Stimulated activated CD4-positive, alpha-beta T cell treated with anti-CD3 and anti-CD28 coated beads, Interleukin-12 subunit alpha, Interleukin-12 subunit beta, amount 100 ng/mL, for 48 hours (primary cell): Measurements from ENCODE around the gene SRCIN1.

ENCODE experiments used
- DNase-seq, 3 donors: peaks; one replicate each; pipeline ENCODE4 v3.0.0-alpha.2; 2020; ENCODE audit warnings: low read depth in 2 of 3, low spot score in 1 of 3

SRCIN1 gene

GRCh38 chr17:38565853-38566665 lies 39.7 kb downstream of the SRCIN1 start:
- DNase-seq: no peak

DNA sequence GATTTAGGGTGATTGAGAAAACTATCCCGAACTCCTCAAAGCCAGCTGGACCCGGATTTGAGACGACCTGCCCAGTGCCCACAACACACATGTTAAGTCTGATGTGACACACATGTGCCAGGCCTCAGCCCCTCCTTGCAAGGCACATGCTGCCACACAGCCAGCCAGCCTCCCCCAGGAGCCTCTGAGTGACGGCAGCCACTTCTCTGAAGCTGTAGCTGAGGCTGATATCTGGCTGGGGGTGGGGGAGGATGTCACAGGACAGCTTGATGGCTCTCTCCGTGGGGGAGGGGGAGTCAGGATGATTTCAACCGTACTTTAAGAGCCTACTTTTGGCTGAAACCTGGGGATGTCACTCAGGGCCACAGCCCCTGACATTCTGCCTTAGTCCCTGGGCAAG lies 40.9 kb downstream of the SRCIN1 start:
- no peak for DNase-seq

DNA sequence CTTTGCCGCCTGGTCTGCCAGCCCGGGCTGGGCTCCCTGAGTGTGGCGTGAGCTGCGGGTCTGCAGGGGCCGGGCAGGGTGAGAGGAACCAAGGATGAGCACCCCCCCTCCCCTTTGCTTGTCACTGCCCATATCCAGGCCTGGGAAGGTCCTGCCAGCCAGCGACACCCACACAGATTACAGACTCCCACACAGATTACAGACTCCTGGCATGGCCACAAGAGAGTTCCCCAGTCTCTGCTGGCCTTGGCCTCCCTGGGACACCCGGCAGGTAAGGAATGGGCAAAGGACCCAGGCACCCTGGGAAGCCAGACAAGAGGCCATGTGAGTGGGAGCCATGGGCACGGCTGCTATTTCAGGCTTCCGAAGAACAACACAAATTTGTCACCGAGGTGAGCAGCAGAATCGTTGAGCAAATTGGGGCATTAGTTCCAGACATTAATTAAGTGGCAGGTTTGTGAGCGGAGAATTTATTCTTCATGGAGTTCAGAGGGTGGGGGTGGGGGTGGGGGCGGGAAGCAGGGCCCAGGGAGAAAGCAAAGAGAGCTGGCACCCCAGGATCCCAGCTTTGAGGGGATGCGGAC lies 41.4 kb downstream of the SRCIN1 start:
- DNase-seq: no peak

DNA sequence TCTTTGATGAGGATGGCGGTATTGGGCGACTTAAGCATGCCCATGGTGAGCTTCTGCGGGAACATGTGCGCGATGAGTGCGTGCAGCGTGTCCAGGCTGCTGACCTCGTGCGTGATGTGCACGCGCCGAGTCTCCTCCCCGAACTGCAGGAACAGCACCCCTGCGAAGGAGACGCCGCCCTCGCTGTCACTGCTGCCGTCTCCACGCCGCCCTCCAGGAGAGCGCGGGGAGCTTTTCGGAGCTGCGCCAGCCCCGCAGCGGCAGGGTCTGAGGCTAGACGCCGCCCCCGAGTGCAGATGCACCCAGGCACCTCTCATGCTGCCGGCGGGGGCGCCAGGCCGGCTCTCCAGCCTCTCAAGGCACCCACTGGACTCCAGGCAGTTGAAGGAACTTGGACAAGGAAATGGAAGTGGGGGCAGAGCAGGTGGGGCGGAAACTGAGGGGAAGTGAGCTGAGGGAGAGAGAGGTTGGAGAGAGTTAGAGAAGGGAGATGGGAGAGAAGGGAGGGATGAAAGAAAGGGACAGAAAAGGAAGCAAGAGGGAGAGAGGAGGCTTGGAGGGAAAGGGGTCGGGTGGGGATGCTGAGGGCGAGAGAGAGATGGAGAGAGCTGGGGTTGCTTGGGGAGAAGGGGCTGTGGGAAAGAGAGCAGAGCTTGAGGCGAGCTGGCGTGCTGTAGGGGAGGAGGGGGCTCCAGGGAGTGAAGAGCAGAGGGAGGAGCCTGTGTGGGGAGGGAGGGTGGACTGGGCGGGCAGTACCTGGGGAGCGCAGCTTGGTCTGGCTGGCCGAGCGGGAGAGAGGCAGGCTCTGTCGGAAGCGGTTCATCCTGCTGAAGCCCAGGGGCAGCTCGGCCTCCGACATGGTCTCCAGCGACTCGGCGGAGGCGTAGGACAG lies 42.1 kb downstream of the SRCIN1 start:
- DNase-seq: no peak

GRCh38 chr17:38562903-38563302 lies 42.8 kb downstream of the SRCIN1 start:
- no peak for DNase-seq

- DNase-seq: no peak
Measured at GRCh38 chr17:38562215-38562569, 43.6 kb downstream of the SRCIN1 start.

DNA sequence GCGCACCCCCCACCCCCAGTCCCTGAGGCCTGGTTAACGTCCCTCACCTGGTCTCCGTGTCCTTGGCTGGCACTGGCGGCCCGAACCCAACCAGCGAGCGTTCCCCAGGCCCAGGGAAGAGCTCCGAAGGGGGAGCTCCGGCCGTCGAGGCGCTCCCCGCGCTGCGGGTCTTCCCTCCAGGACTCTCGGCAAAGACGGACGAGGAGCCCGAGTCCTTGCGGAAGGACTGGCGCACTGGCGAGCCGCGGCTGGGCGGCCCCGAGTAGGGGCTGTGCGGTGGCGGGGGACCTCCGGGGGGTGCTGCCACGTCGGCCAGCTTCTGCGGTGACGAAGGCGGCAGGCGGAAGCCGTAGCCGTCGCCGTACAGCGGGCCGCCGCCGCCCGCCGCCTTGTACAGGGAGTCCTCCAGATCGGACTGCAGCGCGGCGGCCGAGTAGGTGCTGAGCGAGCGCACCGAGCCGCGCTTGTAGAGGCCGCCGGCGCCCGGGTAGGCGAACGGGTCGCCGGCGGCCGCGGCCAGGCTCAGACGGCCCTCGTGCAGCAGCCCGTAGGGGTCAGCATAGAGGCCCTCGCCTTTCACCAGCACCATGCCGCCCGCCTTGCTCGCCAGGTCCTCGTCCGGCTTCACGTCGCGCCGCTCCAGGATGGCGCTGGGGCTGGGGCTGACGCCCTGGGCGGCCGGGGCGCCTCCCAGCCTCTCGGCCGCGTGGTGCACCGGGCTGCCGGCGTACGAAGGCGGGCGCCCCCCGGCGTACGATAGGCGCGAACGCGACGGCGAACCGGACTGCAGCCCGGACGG lies 44.1 kb downstream of the SRCIN1 start:
- DNase-seq: no peak

DNA sequence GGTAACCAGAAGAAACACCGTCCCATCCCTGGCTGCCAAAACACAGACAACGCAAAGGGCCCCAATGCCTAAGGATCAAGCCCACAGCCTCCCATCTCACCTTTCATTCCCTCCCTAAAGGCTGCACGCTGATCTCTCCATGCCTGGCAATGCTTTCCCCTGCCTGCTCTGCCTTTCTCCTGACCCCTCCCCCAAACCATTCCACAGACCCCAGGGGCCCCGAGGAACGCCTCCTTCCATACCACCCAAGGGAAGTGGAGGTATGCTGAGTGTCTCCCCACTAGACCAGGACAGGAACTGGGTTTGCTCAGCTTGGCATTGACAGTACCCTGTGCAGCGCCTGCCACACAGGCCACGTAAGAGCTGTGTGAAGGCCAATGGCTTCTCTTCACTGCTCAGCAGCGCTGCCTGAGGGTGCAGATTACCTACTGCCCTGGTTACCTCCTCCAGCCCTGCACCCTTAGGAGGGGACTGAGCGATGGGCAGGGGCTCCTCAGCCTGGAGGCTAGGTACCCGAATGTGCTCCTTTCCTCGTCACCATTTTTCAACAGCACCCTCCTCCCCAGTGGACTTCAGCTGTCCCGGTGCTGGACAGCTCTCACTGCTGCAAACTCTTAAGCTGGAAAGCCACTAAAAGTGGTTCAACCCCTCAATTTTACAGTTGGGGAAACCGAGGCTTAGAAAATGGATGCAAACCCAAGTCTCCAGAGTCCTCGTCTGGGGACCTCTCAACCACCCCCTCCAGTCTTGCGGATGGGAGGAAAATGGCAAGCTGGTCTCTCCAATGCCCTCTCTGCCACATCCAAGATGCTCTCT lies 45.0 kb downstream of the SRCIN1 start:
- DNase-seq: no peak

GRCh38 chr17:38559880-38560230 lies 45.9 kb downstream of the SRCIN1 start:
- no peak for DNase-seq

GRCh38 chr17:38559051-38559879 lies 46.5 kb downstream of the SRCIN1 start:
- peak; percentile 75 to 89 (median 87) for DNase-seq

DNA sequence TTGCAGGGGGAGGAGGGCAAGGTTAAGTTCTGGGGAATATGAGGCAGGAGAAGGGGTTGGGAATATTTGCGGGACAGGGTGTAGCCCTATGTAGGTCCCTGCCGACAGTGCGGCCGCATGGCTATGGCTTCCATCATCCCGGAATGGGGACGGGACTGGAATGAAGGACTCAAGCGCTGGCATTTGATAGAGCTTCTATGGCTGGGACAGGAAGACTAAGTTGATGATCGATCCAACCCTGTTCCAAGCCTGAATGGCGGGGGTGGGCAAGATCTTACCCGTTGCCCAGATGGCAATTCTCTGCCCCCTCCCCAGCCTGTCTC lies 47.1 kb downstream of the SRCIN1 start:
- no peak for DNase-seq

DNA sequence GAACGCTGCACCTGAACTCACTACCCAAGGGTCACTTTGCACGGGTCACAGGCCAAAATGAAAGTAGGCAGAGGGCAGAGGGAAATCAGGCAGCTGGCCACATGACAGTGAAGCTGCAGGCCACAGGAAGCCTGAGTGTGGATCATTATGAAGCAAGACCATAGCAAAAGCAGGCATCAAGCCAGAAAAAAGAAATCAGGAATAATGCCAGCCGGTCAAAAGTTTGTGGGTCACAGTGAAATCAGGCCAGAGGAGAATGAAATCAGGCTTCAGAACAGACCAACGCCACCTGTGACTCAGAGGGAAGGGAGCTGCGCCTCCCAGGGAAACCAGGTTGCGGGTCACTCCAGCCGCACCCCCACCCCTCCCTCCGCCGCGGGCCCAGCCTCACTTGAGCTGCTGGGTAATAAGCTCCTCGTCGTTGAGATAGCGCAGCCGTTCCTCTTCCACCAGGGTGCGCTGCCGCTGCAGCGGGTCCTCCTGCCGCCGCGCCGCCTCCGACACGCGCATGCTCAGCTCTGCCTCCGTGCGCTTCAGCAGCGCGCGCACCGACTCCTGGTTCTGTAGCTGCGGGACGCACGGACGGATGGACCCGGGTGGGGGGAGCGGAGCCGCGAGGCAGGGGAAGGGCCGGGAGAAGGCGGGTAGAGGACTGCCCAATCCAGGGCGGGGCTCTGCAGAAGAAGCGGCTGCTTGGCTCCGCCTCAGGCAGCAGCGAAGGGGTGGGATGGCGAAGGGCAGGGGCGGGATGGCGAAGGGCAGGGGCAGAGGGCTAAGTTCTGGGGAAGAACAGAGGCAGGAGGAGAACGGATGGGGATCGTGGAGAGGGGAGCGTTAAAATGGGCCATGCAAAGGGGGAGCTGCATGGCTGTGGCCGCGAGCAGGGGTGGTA lies 47.7 kb downstream of the SRCIN1 start:
- DNase-seq: peak; percentile 81 to 90 (median 83)

DNA sequence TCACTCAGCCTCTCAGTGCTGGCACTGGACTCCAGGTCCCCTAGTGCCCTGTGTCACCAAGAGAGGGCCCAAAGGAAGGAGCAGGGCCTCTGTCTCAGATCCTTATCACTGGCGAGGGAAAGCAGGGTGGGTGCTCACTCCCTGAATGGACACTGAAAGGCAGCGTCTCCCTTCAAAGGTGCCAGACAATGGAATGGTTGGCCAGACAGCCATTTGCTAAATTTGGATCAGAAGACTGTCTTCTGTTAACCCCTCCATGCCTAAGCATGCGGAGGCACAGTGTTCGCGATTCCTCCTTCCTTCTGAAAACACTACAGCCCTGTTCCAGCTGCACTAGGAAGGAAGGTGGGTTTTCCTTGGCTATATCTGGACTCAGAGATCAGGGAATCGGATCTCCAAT lies 48.4 kb downstream of the SRCIN1 start:
- no peak for DNase-seq

DNA sequence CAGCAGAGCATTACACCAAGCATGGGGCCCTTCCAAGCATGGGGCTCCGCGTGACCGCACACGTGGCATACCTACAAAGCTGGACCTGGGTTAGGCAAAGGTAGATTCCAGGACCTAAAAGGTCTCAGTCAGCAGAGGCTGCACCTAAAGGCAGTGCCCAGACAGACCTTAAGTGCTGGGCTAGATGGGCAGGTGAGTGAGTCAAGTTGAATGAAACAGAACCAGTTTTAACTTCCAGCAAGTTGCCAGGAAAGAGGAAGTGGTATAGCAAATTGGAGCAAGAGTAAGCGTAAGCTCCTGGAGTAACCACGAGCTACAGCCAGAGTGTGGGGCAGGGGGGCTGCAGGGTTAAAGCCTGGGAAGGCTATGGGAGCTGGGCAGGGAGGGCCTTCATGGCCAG lies 49.5 kb downstream of the SRCIN1 start:
- DNase-seq: no peak

DNA sequence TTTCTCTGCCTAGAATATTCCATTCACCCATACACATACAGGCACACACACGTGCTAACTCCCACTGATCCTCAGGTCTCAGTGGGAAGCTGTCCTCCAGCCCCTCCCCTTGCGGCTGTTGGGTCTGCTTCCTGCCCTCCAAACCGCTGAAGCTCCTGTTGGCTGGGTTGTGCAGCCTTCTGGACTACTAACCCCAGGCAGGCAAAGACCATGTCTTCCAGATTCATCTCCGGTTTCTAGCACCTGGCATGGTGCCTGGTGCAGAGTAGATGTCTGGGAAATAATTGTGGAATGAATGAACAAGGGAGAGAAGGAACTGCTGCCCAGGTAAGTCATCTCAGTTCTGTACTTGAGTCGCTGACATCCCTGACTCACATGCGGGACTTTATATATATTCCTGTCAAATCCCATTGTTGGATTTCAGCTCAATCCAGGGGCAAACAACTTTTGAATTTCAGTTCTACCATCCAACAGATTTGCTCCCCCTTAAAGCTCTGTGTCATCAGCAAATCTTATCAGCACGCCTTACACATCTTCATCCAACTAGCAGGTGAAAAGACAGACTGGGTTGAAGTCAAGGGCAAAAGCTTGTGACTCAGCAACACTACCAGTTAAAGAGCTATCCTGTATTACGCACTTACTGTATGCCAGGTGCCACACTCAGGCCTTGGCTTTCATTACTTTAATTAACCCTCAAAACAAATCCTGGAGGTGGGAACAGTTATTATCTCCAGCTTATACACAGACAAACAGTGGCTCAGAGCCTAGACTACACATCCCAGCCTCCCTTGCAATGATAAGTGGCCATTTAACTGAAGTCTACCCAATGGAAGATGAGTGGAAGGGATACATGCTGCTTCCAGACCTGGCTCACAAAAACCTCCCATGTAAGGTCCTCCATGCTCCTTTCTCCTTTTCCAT lies 51.1 kb downstream of the SRCIN1 start:
- DNase-seq: no peak

DNA sequence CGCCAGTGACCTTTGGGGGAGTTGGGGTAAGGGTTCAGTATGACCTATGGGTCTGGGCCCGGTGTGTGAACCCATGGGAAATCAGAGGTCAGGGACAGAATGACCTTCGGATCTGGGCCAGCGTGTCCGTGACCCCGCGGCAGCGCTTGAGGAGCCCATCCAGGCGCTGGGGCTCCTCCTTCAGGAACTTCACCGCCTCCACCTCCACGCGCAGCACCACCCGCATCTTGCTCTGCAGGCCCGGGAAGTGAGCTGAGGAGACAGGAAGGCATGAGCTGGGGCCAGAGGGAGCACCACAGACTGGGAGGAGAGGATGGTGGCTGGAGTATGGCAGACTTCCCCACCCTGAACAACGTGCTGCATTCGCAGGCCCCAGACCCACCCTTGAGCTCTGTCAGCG lies 53.4 kb downstream of the SRCIN1 start:
- no peak for DNase-seq

DNA sequence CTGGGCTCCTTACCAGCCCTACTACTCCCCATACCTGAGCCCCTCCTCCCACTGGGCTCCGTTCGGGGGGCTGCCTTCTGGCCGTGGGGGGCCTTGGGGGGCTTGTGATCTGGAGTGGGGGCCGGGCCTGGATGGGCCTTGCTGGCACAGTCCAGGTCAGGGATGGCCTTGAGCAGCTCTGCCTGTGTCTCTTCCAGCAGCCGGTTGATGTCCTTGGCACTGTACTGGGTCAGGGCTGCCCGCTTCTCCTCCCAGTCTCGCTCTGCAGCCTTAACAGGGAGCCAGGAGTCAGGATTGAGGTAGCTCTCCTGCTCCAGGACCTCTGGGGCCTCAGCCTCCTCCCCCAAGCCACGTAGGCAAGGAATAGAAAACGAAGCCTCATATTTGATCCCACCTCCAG lies 54.6 kb downstream of the SRCIN1 start:
- no peak for DNase-seq

- DNase-seq: no peak
Measured at GRCh38 chr17:38550661-38551060, 55.1 kb downstream of the SRCIN1 start.
